HG03460 (cell line): Measurements from ENCODE around the gene CHI3L2.
"Not testable (repeated sequence)": the region's sequence is repeated elsewhere in the genome, so short reads cannot be mapped to it uniquely, and the experiment has no call there.

Source experiments
- ATAC-seq: cut with Tn5 transposase; IDR thresholded peaks from one replicate; pipeline ENCODE4 v1.9.1; 2021; ENCODE audit not compliant: unreplicated experiment

CHI3L2 gene

DNA sequence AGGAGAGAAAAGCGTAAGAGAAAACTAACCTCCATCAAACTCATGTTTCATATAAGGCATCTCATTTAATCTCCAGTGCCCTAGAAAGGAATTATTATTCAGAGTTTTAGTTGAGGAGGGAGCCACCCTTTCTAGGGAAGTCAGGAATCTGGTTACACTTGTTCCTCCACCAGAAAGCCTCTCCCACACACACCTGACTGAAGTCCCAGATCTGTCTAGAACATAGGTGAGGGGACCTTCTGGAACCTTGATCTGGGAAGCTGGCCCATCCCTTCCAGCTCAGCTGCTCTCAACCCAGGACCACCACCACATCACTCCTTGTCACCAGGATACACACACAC lies 25.2 kb upstream of the CHI3L2 start:
- no peak for ATAC-seq

GRCh38 chr1:111202707-111203623 lies 24.5 kb upstream of the CHI3L2 start:
- no peak for ATAC-seq

DNA sequence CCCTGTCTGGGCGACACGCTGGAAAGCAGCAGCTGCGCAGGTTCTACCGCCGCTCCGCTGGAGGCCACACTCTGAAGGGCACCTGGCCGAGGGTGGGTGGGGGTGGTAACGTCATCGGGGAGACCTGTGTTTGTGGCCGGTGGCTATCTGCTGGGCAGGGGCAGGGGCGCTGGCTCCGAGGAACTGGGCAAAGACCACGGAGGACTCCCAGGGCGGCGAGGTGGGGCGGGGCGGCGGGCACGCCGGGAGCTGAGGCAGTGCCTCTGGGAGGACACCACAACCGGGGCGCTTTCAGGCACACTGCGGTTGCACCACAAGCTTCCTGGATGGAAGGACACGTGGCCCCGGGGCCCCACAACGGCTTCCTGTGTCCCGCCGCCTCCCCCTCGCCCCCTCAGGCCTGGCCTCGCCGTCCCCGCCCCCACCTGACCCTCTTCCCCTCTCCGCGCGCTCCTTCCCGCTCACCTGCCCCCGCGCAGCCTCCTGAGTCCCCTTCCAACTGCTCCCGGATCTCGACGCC lies 23.8 kb upstream of the CHI3L2 start:
- ATAC-seq, result peak; percentile 53

DNA sequence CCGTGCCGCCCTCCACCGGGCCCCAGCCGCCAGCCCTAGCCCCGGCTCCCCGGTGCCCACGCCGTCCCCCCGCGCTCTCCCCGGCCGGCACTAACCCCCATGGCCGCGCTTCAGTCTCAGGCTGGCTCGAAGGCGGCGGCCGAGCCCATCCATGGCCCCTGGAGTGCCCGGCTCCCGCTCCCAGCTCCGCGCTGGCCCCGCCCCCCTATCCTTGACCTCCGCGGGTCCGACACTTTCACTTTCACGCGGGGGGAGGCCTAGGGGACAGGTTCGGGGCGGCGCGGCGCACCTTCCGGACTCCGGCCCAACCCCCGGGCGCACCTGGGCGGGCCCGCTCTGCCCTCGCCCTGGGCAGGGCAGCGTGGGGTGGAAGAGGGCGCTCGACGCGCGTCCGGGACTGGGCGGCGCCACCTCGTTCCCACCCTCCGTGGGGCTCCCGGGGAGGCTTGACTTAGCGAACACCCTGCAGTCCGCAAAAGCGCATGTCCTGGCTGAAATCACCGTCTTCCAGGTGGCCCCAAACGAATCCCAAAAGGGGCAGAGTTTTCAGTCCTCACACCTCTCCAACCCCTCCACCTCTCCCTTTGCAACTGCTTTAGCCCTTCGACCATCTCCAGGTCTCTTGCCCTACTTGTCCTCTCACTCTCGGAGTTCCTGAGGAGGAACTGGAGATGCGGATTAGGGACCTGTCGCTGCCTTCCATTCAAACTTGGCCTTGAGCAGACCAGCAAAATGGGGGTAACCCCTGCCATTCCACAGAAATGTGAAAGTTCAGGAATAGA lies 23.1 kb upstream of the CHI3L2 start:
- ATAC-seq, result peak; percentile 63

DNA sequence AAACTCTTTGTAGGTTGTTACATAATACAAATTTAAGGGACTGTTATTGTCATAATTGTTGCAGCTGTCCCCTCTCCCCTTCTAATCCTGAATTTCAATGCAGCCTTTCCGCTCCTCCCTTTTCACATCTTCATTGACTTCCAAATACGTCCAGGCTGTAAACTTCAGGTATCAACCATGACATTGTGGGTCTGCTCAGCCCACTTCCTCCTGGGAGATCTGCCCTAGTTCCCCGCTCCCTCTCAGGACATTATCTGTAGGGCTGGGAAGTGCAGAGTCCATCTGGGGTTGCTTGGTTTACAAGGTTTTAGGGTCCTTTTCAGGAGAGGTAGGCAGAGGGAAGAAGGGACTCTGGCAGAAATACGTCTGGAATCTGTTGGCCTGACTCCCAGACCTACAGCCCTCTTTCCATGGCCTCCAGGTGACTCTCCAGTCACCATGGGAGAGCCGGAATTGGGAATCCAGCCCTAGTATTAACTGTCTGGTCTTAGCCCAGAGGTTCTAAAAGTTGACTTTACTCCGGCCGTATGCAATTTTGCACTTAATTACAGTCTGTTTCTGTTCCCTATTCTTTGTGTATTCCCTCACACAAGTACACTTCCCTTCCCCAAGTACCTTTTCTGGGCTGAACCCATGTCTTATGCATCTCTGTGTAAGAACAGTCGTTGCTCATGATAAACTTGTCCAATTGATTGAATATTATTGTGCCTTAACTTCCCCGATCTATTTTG lies 22.4 kb upstream of the CHI3L2 start:
- ATAC-seq, result no peak

DNA sequence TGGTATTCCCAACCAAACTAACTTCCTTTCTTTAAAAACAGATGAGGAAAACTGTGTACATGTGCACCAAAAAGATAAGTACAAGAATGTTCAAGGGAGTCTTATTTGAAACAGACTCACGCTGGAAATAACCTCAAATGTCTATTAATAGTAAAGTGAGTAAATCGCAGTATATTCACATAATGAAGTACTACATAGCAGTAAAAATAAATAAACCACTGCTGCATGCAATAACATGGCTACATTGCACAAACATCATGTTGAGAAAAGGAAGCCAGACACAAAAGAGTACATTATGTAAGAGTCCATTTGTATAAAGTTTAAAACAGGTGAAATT lies 21.8 kb upstream of the CHI3L2 start:
- no peak for ATAC-seq

DNA sequence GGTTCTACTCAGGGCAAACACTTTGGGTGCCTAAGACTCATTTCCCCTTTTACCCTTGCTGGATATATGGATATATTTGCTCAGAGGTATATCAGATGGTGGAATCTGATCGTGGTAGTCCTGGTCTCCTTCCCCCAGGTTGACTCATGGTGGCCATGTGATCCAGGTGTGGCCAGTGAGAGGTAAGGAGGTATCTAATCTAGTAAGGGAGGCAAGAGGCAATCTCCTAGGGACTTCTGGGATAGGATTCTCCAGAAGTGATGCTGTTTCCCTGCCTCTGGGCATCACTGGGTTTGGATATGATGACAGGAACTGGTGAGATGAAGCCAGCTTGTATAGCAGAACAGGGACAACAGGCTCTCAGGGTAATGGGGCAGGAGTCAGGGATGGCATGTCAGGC lies 18.6 kb upstream of the CHI3L2 start:
- no peak for ATAC-seq

DNA sequence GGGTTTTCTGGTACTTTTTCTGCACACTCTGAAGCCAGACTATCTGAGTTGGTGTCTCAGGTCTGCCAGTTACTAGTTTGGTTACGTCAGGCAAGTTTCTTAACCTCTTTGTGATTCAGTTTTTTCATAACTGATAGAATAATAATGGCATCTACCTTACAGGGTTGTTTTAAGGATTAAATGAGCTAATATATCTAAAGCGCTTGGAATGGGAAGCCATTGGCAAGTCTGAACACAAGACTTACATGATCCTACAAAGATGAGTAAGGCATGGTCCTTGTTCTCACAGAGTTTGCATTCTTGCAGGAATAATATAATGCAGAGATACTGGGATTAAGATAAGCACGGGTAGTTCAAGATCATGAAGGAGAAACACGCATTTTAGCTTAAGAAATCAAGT lies 17.9 kb upstream of the CHI3L2 start:
- no peak for ATAC-seq

DNA sequence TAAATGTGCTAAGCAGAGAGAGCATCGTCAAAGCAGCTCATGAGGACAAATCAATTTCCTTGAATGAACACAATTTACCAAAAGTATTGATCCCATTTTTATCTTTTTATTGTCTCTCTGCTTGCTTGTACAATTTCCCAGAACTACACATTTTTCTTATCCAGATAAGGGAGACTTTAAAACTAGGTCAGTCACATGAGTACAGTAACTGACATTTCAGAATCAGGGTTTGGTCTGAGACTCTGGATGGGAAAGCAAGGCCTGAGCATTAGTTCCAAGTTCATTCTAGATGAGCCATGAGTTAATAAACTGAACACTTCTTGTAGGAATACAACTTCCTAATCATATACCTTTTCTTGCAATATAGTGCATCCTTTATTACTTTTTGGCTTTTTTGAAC lies 15.6 kb upstream of the CHI3L2 start:
- ATAC-seq, result no peak

GRCh38 chr1:111212634-111213335 lies 14.7 kb upstream of the CHI3L2 start:
- ATAC-seq, result no peak

GRCh38 chr1:111213412-111213811 lies 14.1 kb upstream of the CHI3L2 start:
- no peak for ATAC-seq

DNA sequence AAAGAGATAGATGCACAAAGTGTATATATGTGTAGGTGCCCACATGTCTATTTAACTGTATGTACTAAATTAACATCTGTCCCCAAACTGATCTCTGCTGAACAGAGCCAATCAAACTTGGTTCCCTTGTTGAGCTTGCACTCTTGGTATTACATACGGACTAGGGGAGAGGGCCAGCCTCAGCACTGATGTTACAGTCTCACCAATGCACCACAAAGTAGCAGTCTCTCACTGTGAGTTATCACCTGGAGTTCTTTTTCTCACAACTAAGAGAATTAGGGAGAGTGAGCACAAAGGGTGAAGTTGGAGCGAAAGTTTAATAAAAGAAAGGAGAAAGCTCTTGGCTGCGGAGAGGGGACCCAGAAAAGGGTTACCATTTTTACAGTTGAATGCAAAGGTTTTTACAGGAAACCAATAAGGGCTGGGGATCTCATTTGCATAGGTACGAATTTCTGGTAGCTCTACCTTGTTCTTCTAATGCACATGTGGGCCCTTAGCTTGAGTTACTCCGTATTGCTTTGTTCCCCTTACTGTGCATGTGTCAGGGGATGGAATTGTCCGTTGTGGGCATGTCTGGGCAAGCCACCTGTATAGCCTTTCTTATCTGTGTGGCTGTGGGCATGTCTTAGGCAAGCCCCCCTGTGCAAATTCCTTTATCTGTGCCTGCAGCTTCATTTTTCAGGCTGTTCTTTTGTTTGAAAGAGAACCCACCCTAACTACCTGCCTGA lies 13.3 kb upstream of the CHI3L2 start:
- no peak for ATAC-seq

- ATAC-seq, result no peak
Observed at GRCh38 chr1:111214884-111215283, 12.6 kb upstream of the CHI3L2 start.

- ATAC-seq, result not testable (repeated sequence)
Observed at GRCh38 chr1:111215285-111215684, 12.2 kb upstream of the CHI3L2 start.

DNA sequence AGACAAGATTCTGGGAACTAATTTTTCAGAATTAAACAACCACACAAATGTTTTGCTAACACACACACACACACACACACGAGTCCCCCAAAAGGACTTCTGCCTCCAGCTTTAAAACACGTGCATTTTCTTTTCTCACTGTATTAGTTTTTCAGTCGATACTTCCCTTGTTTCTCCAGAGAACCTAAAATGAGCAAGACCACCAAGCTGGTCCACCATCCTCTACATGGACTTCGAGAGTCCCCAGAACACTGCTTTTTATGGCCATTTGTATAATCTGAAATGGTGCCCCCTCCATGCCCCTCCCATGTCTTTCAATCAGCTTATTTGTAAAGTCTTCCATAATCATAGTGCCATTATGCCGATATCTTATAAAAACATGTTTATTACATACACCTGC lies 10.8 kb upstream of the CHI3L2 start:
- ATAC-seq, result no peak

DNA sequence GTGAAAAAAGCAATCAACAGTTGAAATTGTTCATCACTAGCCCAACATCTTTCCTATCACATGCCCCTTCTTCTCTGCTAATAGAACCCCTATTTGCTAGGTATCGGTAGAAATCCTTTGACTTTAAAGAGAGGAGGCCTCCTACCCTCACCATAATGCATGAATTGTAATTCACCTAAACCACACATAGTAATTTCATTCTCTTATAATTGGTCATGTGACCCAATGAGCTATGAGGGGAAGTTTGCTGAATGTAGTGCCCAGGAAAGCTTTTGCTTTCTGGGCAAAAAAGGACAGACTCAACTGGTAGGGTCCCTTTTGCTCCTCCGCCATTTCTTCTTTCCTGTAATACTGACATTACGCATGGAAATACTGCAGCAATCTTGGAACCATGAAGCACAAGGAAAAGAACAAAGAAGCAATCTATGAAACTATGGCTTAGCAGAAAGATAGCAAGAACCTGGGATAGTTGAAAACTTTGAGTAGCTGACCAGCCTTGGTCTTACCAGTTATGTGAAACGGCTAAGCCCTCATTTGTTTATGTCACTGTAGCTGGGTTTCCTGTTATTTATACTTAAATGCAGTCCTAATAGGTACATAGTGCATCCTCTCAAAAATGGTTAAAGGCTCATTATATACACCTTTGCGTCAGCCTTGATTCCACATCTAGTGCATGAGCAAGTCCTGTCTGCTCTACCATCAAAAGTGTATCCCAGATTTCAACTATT lies 10.2 kb upstream of the CHI3L2 start:
- ATAC-seq, result no peak

DNA sequence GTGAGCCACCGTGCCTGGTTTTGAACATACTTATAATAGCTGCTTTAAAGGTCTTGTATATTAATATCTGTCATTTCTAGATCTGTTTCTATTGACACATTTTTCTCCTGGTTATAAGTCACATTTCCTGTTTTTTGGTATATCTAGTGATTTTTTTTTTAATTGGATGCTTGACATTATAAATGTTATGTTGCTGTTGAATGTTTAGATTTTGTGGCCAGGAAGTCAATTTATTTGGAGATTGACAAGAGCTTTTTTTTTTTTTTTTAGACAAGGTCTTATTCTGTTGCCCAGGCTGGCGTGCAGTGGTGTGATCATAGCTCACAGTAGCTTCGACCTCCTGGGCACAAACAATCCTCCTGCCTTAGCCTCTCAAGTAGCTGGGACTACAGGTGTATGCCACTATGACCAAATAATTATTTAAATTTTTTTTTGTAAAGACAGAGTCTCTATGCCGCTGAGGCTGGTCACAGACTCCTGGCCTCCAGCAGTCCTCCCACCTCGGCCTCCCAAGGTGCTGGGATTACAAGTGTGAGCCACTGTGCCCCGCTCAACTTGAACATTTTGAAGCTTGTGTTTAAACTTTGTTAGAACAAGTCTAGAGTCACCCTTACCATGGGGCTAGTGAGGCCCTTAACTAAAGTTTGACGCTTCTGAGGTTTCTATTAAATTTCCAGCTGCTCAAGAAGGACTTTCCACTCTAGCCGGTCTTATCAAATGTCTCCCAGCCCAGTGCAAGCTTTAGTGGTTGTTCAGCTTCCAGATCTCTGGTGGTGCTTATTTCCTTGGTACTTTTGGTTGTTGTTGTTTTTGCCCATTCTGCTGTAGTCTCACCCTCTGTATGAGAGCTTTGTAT lies 8.6 kb upstream of the CHI3L2 start:
- ATAC-seq, result no peak

GRCh38 chr1:111219557-111220286 lies 7.8 kb upstream of the CHI3L2 start:
- peak; percentile 33 for ATAC-seq
